T follicular helper cell (primary cell): ENCODE results near the gene DENND1A.
"Not testable (repeated sequence)": the region's sequence is repeated elsewhere in the genome, so short reads cannot be mapped to it uniquely, and the experiment has no call there.

Source experiments
- DNase-seq: peaks from one replicate; pipeline ENCODE4 v3.0.0-alpha.2; 2020; ENCODE audit warnings: low read depth

DENND1A gene

DNA sequence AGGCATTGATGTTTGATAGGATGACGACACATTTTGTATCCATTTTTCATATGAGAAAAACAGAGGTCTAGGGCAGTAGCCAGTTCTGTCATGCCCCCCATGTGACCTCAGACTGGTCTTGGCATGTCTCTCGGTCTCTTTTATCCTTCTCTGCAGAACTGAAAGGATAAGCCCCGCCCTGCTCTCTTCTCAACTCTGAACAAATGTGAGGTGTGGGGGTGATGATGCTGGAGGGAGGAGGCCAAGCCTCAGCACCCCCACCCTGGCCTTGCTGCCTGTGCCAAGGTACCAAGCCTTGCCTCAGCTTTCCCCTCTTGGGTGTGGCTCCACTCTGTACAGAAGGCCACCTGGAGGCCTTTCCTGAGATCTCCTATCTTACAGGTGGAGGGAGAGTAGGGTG is 593.5 kb downstream of the DENND1A start:
- no peak for DNase-seq

- DNase-seq: no peak
Observed at GRCh38 chr9:123335986-123336329, 594.0 kb downstream of the DENND1A start.

GRCh38 chr9:123335193-123335985 is 594.5 kb downstream of the DENND1A start:
- DNase-seq: no peak

- DNase-seq: no peak
Observed at GRCh38 chr9:123334639-123335038, 595.3 kb downstream of the DENND1A start.

DNA sequence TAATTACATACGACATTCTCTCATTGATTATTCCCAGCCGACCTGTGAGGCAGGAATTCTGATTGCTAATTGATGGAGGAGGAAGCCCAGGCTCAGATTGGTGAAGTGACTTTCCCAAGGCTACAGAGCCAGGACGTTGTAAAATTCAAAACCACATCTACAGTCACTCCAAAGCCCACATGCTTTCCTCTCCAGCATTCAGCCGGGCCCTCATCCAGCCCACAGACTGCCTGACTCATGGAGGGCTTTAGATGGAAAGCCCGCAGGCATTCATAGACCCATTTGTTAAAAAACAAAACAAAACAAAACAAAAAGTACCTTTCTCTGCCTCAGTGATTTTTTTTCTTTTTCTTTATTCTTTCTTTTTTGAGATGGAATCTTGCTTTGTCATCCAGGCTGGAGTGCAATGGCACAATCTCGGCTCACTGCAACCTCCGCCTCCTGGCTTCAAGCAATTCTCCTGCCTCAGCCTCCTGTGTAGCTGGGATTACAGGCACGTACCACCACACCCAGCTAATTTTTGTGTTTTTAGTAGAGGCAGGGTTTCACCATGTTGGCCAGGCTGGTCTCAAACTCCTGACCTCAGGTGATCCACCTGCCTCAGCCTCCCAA is 596.8 kb downstream of the DENND1A start:
- DNase-seq: not testable (repeated sequence)

DNA sequence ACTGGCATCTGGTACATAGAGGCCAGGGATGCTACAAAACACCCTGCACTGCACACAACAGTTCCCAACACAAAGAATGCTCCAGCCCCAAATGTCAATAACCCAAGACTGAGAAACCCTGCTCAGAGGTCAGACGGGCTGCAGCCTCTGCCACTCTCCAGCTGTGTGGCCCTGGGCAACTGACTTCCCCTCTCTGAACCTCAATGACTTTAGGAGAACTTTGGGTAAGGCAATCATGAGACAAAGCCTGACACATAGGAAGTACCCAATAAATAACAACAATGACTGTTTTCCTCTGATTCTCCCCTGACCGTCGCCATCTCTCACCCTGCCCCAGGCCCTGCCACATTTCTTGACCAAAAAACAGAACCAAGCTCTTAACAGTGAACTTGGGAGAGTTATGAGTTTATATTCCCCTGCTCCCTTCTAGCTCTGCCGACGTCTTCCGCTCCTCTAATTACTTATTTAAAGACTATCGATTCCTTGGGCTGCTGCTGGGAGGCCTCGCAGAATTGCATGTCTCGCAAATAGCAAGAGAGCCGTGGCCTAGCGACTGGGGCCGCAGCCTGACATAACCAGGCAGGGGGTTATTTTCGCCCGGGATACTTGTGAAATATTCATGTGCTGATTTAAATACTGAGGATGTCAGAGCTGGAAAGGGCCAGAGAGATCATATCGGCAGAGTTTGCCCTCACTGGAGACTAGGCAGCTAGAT is 598.4 kb downstream of the DENND1A start:
- no peak for DNase-seq
